CD4-positive, alpha-beta T cell (primary cell): ENCODE data around the gene LDLRAD4. TPM values are rescaled to one million over a fixed set of nuclear protein-coding genes. Genes with fewer than 3 reads are reported as not detected.

Source experiments
- ATAC-seq: fragments of 200-7000 bp; cut with Tn5 transposase; one replicate; pipeline ENCODE4 v1.10.0; 2022; ENCODE audit warnings: mild to moderate bottlenecking; ENCODE audit not compliant: poor library complexity
- CTCF ChIA-PET: fragments of 350-600 bp; sonication (Branson Sonifier 250); formaldehyde crosslinking; loops from one replicate; lab custom pipeline; 2021; ENCODE audit warnings: antibody characterized with exemption, inconsistent platforms; lab: Charles Lee
- POLR2A ChIA-PET: fragments of 350-600 bp; sonication (Branson Sonifier 250); formaldehyde crosslinking; loops from one replicate; lab custom pipeline; 2021; ENCODE audit warnings: antibody characterized with exemption, inconsistent platforms; lab: Charles Lee
- DNase-seq, 14 experiments: peaks; one replicate each; pipeline ENCODE4 v3.0.0-alpha.2; 2013 to 2020; ENCODE audit warnings: mixed read lengths in 2 of 14
- H3K27ac ChIP-seq, 2 donors: one replicate each; pipeline versions ENCODE4 v1.5.1 to v1.7.0; 2013; ENCODE audit warnings: low read length in 2 of 2, low read depth in 1 of 2, mild to moderate bottlenecking in 1 of 2
- H3K27me3 ChIP-seq, 2 experiments: 1 replicate in 1 of 2; 2 replicates in 1 of 2; pipeline versions ENCODE4 v1.6.1 to v1.7.0; 2013; ENCODE audit warnings: low read length in 2 of 2, control low read depth in 1 of 2, mild to moderate bottlenecking in 1 of 2, moderate library complexity in 1 of 2; ENCODE audit not compliant: insufficient read depth in 2 of 2, control insufficient read depth in 1 of 2
- H3K36me3 ChIP-seq: one replicate; pipeline ENCODE4 v1.6.1; 2013; ENCODE audit warnings: low read length, control low read depth; ENCODE audit not compliant: insufficient read depth
- H3K4me1 ChIP-seq: one replicate; pipeline ENCODE4 v1.6.1; 2013; ENCODE audit warnings: low read length, control low read depth; ENCODE audit not compliant: insufficient read depth
- H3K4me3 ChIP-seq: one replicate; pipeline ENCODE4 v1.5.1; 2013; ENCODE audit warnings: mild to moderate bottlenecking, low read length, moderate library complexity
- H3K9me3 ChIP-seq, 2 experiments: 1 replicate in 1 of 2; 2 replicates in 1 of 2; pipeline versions ENCODE4 v1.6.1 to v1.7.0; 2013; ENCODE audit warnings: low read length in 2 of 2, mild to moderate bottlenecking in 2 of 2, control low read depth in 1 of 2, moderate library complexity in 1 of 2; ENCODE audit not compliant: control insufficient read depth in 1 of 2, insufficient read depth in 1 of 2
- H3K27ac Mint-ChIP-seq: one replicate; pipeline ENCODE4 v1.8.0; 2020; ENCODE audit warnings: mixed read lengths
- H3K27me3 Mint-ChIP-seq: one replicate; pipeline ENCODE4 v1.8.0; 2021; ENCODE audit warnings: mixed read lengths
- H3K36me3 Mint-ChIP-seq: one replicate; pipeline ENCODE4 v1.8.0; 2021; ENCODE audit warnings: low read depth, mixed read lengths
- H3K4me1 Mint-ChIP-seq: one replicate; pipeline ENCODE4 v1.8.0; 2021; ENCODE audit warnings: low read depth, mixed read lengths
- H3K4me3 Mint-ChIP-seq: one replicate; pipeline ENCODE4 v1.8.0; 2020; ENCODE audit warnings: mild to moderate bottlenecking, mixed read lengths
- H3K9me3 Mint-ChIP-seq: one replicate; pipeline ENCODE4 v1.8.0; 2020; ENCODE audit warnings: mixed read lengths
- intact Hi-C, 2 experiments: fragments of 100-400 bp; cut with DNase I in 1 of 2; cut with micrococcal nuclease in 1 of 2; formaldehyde crosslinking; loops; one replicate each; pipeline versions ENCODE4 v1.15.1 to v1.9.0; 2023 to 2025; cut with DNase I, micrococcal nuclease
- total RNA-seq, 174 experiments: library from RNA in 2 of 174; stranded (reverse) in 2 of 174; gene quantifications; one replicate each; pipeline ENCODE4 v1.2.3 and lab custom pipeline; 2021 to 2026
- TF ChIP-seq, protein P1 (sequence below): fragments of 200-600 bp; IDR thresholded peaks from one replicate; pipeline ENCODE4 v1.8.0; 2022; ENCODE audit warnings: antibody characterized with exemption, mild to moderate bottlenecking

Gene LDLRAD4
- total RNA-seq, 2 experiments from 2014 or later = 51.9 to 52.7 TPM

DNA sequence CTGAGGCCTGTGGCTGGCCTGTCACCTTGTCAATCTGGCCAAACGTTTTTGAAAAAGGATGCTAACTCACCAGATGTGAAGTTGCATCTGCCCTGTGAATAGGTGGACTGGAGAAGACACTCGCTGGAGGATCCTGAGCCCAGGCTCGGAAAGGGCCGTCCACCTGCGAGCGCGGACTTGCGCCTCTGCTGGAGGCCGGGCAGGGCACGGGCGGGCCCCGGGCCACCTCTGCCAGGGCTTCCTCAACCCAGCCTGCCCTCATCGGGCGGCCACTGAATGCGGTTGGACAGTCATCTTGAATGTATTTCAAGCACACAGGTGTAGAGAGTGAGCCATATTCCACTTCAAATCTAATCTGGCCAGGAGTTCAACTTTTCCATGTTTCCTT is 423.9 kb downstream of the LDLRAD4 start:
- intact Hi-C loops = no loop called here
- Histone ChIP-seq H3K27ac (no peak overlapping the region), H3K27me3 (no peaks in the 10 kb centered on the region), H3K4me1 (no peaks in the 10 kb centered on the region), H3K36me3 (peaks cover 22% of the 10 kb centered on the region), H3K9me3 (no peaks in the 10 kb centered on the region), H3K4me3 (no peak overlapping the region)
- Mint-ChIP-seq H3K9me3 (peaks cover 2% of the 10 kb centered on the region), H3K27ac (no peak overlapping the region), H3K27me3 (no peaks in the 10 kb centered on the region), H3K4me1 (peaks cover 5% of the 10 kb centered on the region), H3K4me3 (no peak overlapping the region), H3K36me3 (peaks cover 32% of the 10 kb centered on the region)
- TF ChIP-seq, protein P1, sequence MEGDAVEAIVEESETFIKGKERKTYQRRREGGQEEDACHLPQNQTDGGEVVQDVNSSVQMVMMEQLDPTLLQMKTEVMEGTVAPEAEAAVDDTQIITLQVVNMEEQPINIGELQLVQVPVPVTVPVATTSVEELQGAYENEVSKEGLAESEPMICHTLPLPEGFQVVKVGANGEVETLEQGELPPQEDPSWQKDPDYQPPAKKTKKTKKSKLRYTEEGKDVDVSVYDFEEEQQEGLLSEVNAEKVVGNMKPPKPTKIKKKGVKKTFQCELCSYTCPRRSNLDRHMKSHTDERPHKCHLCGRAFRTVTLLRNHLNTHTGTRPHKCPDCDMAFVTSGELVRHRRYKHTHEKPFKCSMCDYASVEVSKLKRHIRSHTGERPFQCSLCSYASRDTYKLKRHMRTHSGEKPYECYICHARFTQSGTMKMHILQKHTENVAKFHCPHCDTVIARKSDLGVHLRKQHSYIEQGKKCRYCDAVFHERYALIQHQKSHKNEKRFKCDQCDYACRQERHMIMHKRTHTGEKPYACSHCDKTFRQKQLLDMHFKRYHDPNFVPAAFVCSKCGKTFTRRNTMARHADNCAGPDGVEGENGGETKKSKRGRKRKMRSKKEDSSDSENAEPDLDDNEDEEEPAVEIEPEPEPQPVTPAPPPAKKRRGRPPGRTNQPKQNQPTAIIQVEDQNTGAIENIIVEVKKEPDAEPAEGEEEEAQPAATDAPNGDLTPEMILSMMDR = no peak
- DNase-seq (no peak), ATAC-seq (no peak)
- ChIA-PET POLR2A (no interaction called here), CTCF (no interaction called here)

DNA sequence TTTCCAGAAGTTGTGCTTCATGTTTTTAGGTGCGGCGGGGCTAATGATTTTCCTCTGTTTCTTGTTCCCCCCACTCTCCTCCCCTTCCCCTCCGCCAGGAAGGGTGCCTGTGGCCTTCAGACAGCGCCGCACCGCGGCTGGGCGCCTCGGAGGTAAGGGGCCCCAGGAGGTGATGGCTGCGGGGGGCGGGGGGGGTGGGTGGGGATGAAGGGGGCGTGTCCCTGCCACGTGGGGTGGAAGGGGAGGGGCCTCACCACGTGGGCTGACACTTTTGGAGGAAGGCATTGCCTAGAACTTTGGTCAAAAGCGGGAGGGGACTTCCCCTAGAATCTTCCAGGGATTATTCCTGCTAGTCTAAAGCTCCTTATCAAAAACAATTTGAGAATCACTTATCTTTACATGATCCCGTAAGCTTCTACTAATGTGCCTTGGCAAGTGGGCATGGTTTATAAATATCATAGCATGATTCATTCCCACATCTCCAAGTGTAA is 424.7 kb downstream of the LDLRAD4 start:
- CTCF ChIA-PET = no interaction called here
- no peaks in the 10 kb centered on the region for H3K27me3 Mint-ChIP-seq
- ATAC-seq = no peak

DNA sequence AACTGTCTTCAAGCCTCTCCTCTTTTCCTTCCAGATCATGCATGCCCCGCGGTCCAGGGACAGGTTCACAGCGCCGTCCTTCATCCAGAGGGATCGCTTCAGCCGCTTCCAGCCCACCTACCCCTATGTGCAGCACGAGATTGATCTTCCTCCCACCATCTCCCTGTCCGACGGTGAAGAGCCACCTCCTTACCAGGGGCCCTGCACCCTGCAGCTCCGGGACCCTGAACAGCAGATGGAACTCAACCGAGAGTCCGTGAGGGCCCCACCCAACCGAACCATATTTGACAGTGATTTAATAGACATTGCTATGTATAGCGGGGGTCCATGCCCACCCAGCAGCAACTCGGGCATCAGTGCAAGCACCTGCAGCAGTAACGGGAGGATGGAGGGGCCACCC is 426.5 kb downstream of the LDLRAD4 start:
- POLR2A ChIA-PET = no interaction called here
- no peak overlapping the region for H3K27ac Mint-ChIP-seq
- no peak overlapping the region for H3K4me3 Mint-ChIP-seq

More for the DNA sequence above, 424.7 kb downstream of the LDLRAD4 start:
- Mint-ChIP-seq H3K27ac (no peak overlapping the region), H3K9me3 (peaks cover 2% of the 10 kb centered on the region), H3K4me3 (no peak overlapping the region), H3K4me1 (peaks cover 5% of the 10 kb centered on the region), H3K36me3 (peaks cover 32% of the 10 kb centered on the region)
- TF ChIP-seq, protein P1 = no peak
- Histone ChIP-seq H3K4me1 (no peaks in the 10 kb centered on the region), H3K36me3 (peaks cover 28% of the 10 kb centered on the region), H3K27ac (no peak overlapping the region), H3K9me3 (no peaks in the 10 kb centered on the region), H3K4me3 (no peak overlapping the region), H3K27me3 (no peaks in the 10 kb centered on the region)
- DNase-seq = no peak
- intact Hi-C loops = no loop called here
- POLR2A ChIA-PET = no interaction called here

More for the DNA sequence above, 426.5 kb downstream of the LDLRAD4 start:
- no peak for DNase-seq
- Histone ChIP-seq H3K4me1 (no peaks in the 10 kb centered on the region), H3K9me3 (no peaks in the 10 kb centered on the region), H3K4me3 (no peak overlapping the region), H3K27ac (no peak overlapping the region), H3K36me3 (peaks cover 28% of the 10 kb centered on the region), H3K27me3 (no peaks in the 10 kb centered on the region)
- intact Hi-C loops = no loop called here
- no peak for ATAC-seq
- Mint-ChIP-seq H3K27me3 (no peaks in the 10 kb centered on the region), H3K4me1 (peaks cover 5% of the 10 kb centered on the region), H3K36me3 (peaks cover 32% of the 10 kb centered on the region), H3K9me3 (peaks cover 2% of the 10 kb centered on the region)
- TF ChIP-seq, protein P1 = no peak
- CTCF ChIA-PET = interaction anchor here (1.0 kb wide), 1 partner anchor 143 kb away, joined by 3 read pairs; no protein-coding TSS in a partner anchor
